GM23338 (cell line): ENCODE measurements around the gene UBN2. TPM values are rescaled to one million over a fixed set of nuclear protein-coding genes. Genes with fewer than 3 reads are reported as not detected.

Experiments used
- ATAC-seq: fragments of 200-7000 bp; cut with Tn5 transposase; 3 replicates; pipeline ENCODE4 v1.9.1; 2020
- DNase-seq: peaks from one replicate; pipeline ENCODE4 v3.0.0-alpha.2; 2015; ENCODE audit warnings: low spot score
- H2AFZ ChIP-seq: fragments of 200-600 bp; sonication (generic); 2 replicates; pipeline ENCODE4 v1.8.0; 2016; ENCODE audit warnings: antibody characterized with exemption, mild to moderate bottlenecking, moderate library complexity
- H3F3A ChIP-seq: fragments of 200-600 bp; sonication (generic); replicated peaks from 2 replicates; pipeline ENCODE4 v1.8.0; 2017; ENCODE audit warnings: antibody characterized with exemption, mixed run types, low read depth
- H3K27ac ChIP-seq: fragments of 200-600 bp; sonication (generic); 2 replicates; pipeline ENCODE4 v1.6.1; 2016; ENCODE audit warnings: low read depth
- H3K27me3 ChIP-seq: fragments of 200-600 bp; sonication (generic); 2 replicates; pipeline ENCODE4 v1.8.0; 2016; ENCODE audit warnings: mild to moderate bottlenecking, mixed run types, moderate library complexity; ENCODE audit not compliant: insufficient read depth
- H3K36me3 ChIP-seq: fragments of 200-600 bp; sonication (generic); 2 replicates; pipeline ENCODE4 v1.8.0; 2016; ENCODE audit warnings: mild to moderate bottlenecking; ENCODE audit not compliant: insufficient read depth
- H3K4me1 ChIP-seq: fragments of 200-600 bp; sonication (generic); 2 replicates; pipeline ENCODE4 v1.8.0; 2016; ENCODE audit warnings: mild to moderate bottlenecking, moderate library complexity; ENCODE audit not compliant: insufficient read depth
- H3K4me2 ChIP-seq: fragments of 200-600 bp; sonication (generic); 2 replicates; pipeline ENCODE4 v1.7.1; 2017; ENCODE audit warnings: mixed run types
- H3K4me3 ChIP-seq: fragments of 200-600 bp; sonication (generic); 2 replicates; pipeline ENCODE4 v1.6.1; 2016; ENCODE audit warnings: mixed run types
- H3K79me2 ChIP-seq: fragments of 200-600 bp; sonication (generic); replicated peaks from 2 replicates; pipeline ENCODE4 v1.8.0; 2017; ENCODE audit warnings: mild to moderate bottlenecking; ENCODE audit not compliant: insufficient read depth
- H3K9me2 ChIP-seq: fragments of 200-600 bp; sonication (generic); 2 replicates; pipeline ENCODE4 v1.8.0; 2017; ENCODE audit not compliant: insufficient read depth
- H4K20me1 ChIP-seq: fragments of 200-600 bp; sonication (generic); replicated peaks from 2 replicates; pipeline ENCODE4 v1.8.0; 2017; ENCODE audit warnings: mild to moderate bottlenecking; ENCODE audit not compliant: insufficient read depth
- H3K27ac Mint-ChIP-seq: 2 replicates; pipeline ENCODE4 v1.8.0; 2020; ENCODE audit warnings: inconsistent platforms, mild to moderate bottlenecking, moderate library complexity, mixed read lengths
- H3K27me3 Mint-ChIP-seq: 3 replicates; pipeline ENCODE4 v1.8.0; 2022; ENCODE audit warnings: low read depth, mild to moderate bottlenecking, moderate library complexity, mixed read lengths, inconsistent platforms; ENCODE audit not compliant: insufficient read depth, poor library complexity
- H3K36me3 Mint-ChIP-seq: 3 replicates; pipeline ENCODE4 v1.8.0; 2021; ENCODE audit warnings: low read depth, mild to moderate bottlenecking, inconsistent platforms, moderate library complexity, mixed read lengths
- H3K4me1 Mint-ChIP-seq: 3 replicates; pipeline ENCODE4 v1.8.0; 2020; ENCODE audit warnings: mild to moderate bottlenecking, inconsistent platforms, mixed read lengths
- H3K4me3 Mint-ChIP-seq: 3 replicates; pipeline ENCODE4 v1.8.0; 2021; ENCODE audit warnings: moderate library complexity, mild to moderate bottlenecking, inconsistent platforms, mixed read lengths
- H3K9me3 Mint-ChIP-seq: 3 replicates; pipeline ENCODE4 v1.8.0; 2020; ENCODE audit warnings: moderate library complexity, mild to moderate bottlenecking, inconsistent platforms, mixed read lengths
- CREB1 ChIP-seq: fragments of 250-450 bp; sonication (Bioruptor Pico); IDR thresholded peaks from 2 replicates; pipeline ENCODE4 v1.5.0; 2020; ENCODE audit warnings: low read depth, mild to moderate bottlenecking, moderate library complexity
- EZH2 ChIP-seq: fragments of 200-600 bp; sonication (generic); IDR thresholded peaks from one replicate; pipeline ENCODE4 v1.8.0; 2017; ENCODE audit warnings: antibody characterized with exemption, mild to moderate bottlenecking, low read depth; ENCODE audit not compliant: unreplicated experiment
- EZH2phosphoT487 ChIP-seq: fragments of 200-600 bp; sonication (generic); IDR thresholded peaks from one replicate; pipeline ENCODE4 v1.8.1; 2018; ENCODE audit warnings: antibody characterized with exemption; ENCODE audit not compliant: unreplicated experiment
- JUNB ChIP-seq: IDR thresholded peaks from one replicate; pipeline ENCODE4 v1.6.1; 2016; ENCODE audit warnings: antibody characterized with exemption; ENCODE audit not compliant: unreplicated experiment
- NANOG ChIP-seq: IDR thresholded peaks from 2 replicates; pipeline ENCODE4 v1.6.1; 2016; ENCODE audit warnings: antibody characterized with exemption, borderline replicate concordance
- POLR2AphosphoS5 ChIP-seq: IDR thresholded peaks from 2 replicates; pipeline ENCODE4 v1.6.1; 2016; ENCODE audit warnings: antibody characterized with exemption, low read depth
- REST ChIP-seq: IDR thresholded peaks from one replicate; pipeline ENCODE4 v1.6.1; 2018; ENCODE audit warnings: antibody characterized with exemption; ENCODE audit not compliant: unreplicated experiment
- STAT1 ChIP-seq: IDR thresholded peaks from one replicate; pipeline ENCODE4 v1.6.1; 2016; ENCODE audit warnings: antibody characterized with exemption; ENCODE audit not compliant: unreplicated experiment
- ZNF114 ChIP-seq: fragments of 250-450 bp; sonication (Bioruptor Pico); IDR thresholded peaks from 2 replicates; pipeline ENCODE4 v1.5.0; 2020; ENCODE audit warnings: mild to moderate bottlenecking, moderate library complexity
- ZNF331 ChIP-seq: fragments of 250-450 bp; sonication (Bioruptor Pico); IDR thresholded peaks from 2 replicates; pipeline ENCODE4 v1.5.0; 2020; ENCODE audit warnings: low read depth, mild to moderate bottlenecking, moderate library complexity
- ZNF462 ChIP-seq: fragments of 250-450 bp; sonication (Bioruptor Pico); IDR thresholded peaks from 2 replicates; pipeline ENCODE4 v1.5.0; 2020; ENCODE audit warnings: mild to moderate bottlenecking, moderate library complexity
- polyA plus RNA-seq: library from polyadenylated mRNA; unstranded; fragments of >200 nt; fragmentation: Nextera tagmentation; extraction: Ambion mirVana; gene quantifications from 2 replicates; pipeline ENCODE4 v1.2.1, GENCODE V29; 2016
- total RNA-seq: library from RNA; depleted of rRNA; stranded (reverse); fragments of >200 nt; shearing (Covaris generic); gene quantifications from 2 replicates; pipeline ENCODE4 v1.2.3, GENCODE V29; 2014
- TF ChIP-seq, protein P1 (sequence below), 2 experiments: fragments of 200-600 bp in 1 of 2; sonication (generic) in 1 of 2; conservative IDR thresholded peaks; 2 replicates each; pipeline versions ENCODE4 v1.5.1 to v1.6.1; 2016 to 2017; ENCODE audit warnings: antibody characterized with exemption in 2 of 2, low read depth in 2 of 2, mild to moderate bottlenecking in 2 of 2, moderate library complexity in 1 of 2
- TF ChIP-seq, protein P2 (sequence below): IDR thresholded peaks from 2 replicates; pipeline ENCODE4 v1.6.1; 2016; ENCODE audit warnings: antibody characterized with exemption

The UBN2 gene
- total and polyA plus RNA-seq, 2 experiments from 2014 or later = 18.5 to 26.6 TPM

GRCh38 chr7:139284252-139284896 is 53.3 kb downstream of the UBN2 start:
- H3K36me3 ChIP-seq = peaks cover 13% of the 10 kb centered on the region
- H3K27ac ChIP-seq = no peak overlapping the region
- Mint-ChIP-seq H3K27me3 (no peaks in the 10 kb centered on the region), H3K36me3 (peaks cover 37% of the 10 kb centered on the region), H3K4me3 (no peak overlapping the region), H3K27ac (no peak overlapping the region), H3K9me3 (no peaks in the 10 kb centered on the region; the same call in 2 of the 3 replicates), H3K4me1 (no peaks in the 10 kb centered on the region)
- no peaks in the 10 kb centered on the region for H3K9me2 ChIP-seq
- H4K20me1 ChIP-seq = peaks cover 5% of the 10 kb centered on the region; the same call in 1 of the 2 replicates
- H3F3A ChIP-seq = no peaks in the 10 kb centered on the region
- no peak overlapping the region for H2AFZ ChIP-seq
- ATAC-seq = no peak
- H3K79me2 ChIP-seq = no peaks in the 10 kb centered on the region
- H3K4me3 ChIP-seq = no peak overlapping the region
- H3K4me1 ChIP-seq = no peaks in the 10 kb centered on the region
- H3K27me3 ChIP-seq = no peaks in the 10 kb centered on the region
- H3K4me2 ChIP-seq = no peak overlapping the region
- peak; percentile 15 for DNase-seq
- TF ChIP-seq ZNF462 (CRISPR knock-in tag) = no peak
- TF ChIP-seq NANOG = no peak
- TF ChIP-seq CREB1 = no peak
- TF ChIP-seq EZH2 = no peak
- TF ChIP-seq, protein P1, sequence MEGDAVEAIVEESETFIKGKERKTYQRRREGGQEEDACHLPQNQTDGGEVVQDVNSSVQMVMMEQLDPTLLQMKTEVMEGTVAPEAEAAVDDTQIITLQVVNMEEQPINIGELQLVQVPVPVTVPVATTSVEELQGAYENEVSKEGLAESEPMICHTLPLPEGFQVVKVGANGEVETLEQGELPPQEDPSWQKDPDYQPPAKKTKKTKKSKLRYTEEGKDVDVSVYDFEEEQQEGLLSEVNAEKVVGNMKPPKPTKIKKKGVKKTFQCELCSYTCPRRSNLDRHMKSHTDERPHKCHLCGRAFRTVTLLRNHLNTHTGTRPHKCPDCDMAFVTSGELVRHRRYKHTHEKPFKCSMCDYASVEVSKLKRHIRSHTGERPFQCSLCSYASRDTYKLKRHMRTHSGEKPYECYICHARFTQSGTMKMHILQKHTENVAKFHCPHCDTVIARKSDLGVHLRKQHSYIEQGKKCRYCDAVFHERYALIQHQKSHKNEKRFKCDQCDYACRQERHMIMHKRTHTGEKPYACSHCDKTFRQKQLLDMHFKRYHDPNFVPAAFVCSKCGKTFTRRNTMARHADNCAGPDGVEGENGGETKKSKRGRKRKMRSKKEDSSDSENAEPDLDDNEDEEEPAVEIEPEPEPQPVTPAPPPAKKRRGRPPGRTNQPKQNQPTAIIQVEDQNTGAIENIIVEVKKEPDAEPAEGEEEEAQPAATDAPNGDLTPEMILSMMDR (conservative IDR thresholded peaks at IDR 0.05; ENCODE audit: low read depth in 2 of 2) = no peak
- no peak for TF ChIP-seq JUNB
- TF ChIP-seq, protein P2, sequence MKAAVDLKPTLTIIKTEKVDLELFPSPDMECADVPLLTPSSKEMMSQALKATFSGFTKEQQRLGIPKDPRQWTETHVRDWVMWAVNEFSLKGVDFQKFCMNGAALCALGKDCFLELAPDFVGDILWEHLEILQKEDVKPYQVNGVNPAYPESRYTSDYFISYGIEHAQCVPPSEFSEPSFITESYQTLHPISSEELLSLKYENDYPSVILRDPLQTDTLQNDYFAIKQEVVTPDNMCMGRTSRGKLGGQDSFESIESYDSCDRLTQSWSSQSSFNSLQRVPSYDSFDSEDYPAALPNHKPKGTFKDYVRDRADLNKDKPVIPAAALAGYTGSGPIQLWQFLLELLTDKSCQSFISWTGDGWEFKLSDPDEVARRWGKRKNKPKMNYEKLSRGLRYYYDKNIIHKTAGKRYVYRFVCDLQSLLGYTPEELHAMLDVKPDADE = no peak
- no peak for TF ChIP-seq POLR2AphosphoS5
- no peak for TF ChIP-seq EZH2phosphoT487
- TF ChIP-seq STAT1 = no peak
- no peak for TF ChIP-seq REST
- TF ChIP-seq ZNF114 (CRISPR knock-in tag) = no peak
- TF ChIP-seq ZNF331 (CRISPR knock-in tag) = no peak
